Dendritic cell treated with granulocyte-macrophage colony-stimulating factor and Interleukin-4, amounts not matched to agents 40 ng/mL and 50 ng/mL, for 4 days (primary cell): ENCODE measurements around the gene RAB21.

Source experiments
- H3K27ac Mint-ChIP-seq: one replicate; pipeline ENCODE4 v1.8.0; 2022; ENCODE audit warnings: mild to moderate bottlenecking, mixed read lengths
- H3K27me3 Mint-ChIP-seq: one replicate; pipeline ENCODE4 v1.8.0; 2022; ENCODE audit warnings: mild to moderate bottlenecking, mixed read lengths
- H3K36me3 Mint-ChIP-seq: one replicate; pipeline ENCODE4 v1.8.0; 2022; ENCODE audit warnings: low read depth, mixed read lengths
- H3K4me1 Mint-ChIP-seq: one replicate; pipeline ENCODE4 v1.8.0; 2022; ENCODE audit warnings: low read depth, mixed read lengths
- H3K4me3 Mint-ChIP-seq: one replicate; pipeline ENCODE4 v1.8.0; 2022; ENCODE audit warnings: mild to moderate bottlenecking, moderate library complexity, mixed read lengths
- H3K9me3 Mint-ChIP-seq: one replicate; pipeline ENCODE4 v1.8.0; 2022; ENCODE audit warnings: mixed read lengths
- intact Hi-C: fragments of 100-400 bp; cut with micrococcal nuclease; formaldehyde crosslinking; loops from one replicate; pipeline ENCODE4 v1.15.0; 2022

RAB21 gene

GRCh38 chr12:71754461-71755145 lies at the start of gene RAB21:
TSS of gene RAB21 (plus strand) at chr12:71754863. CDS start at chr12:71755130, 267 bp downstream.
- H3K4me3 Mint-ChIP-seq, result peak within 1 kb of the TSS; percentile 82
- H3K27me3 Mint-ChIP-seq, result peaks cover 7% of the 10 kb centered on the region
- H3K4me1 Mint-ChIP-seq, result peaks cover 16% of the 10 kb centered on the region
- peak within 1 kb of the TSS; percentile 94 for H3K27ac Mint-ChIP-seq
- H3K9me3 Mint-ChIP-seq, result peaks cover 19% of the 10 kb centered on the region
- H3K36me3 Mint-ChIP-seq, result peaks cover 35% of the 10 kb centered on the region
- intact Hi-C loops, result loop anchor here (1.0 to 2.0 kb wide), 3 partner anchors 68 to 90 kb away; partner anchors contain the start of genes TBC1D15, THAP2 and TMEM19

GRCh38 chr12:71704920-71705319 lies 49.7 kb upstream of the RAB21 start:
- H3K36me3 Mint-ChIP-seq, result peaks cover 47% of the 10 kb centered on the region
- H3K9me3 Mint-ChIP-seq, result peaks cover 2% of the 10 kb centered on the region
- intact Hi-C loops, result no loop called here
- H3K27ac Mint-ChIP-seq, result no peak overlapping the region
- H3K4me1 Mint-ChIP-seq, result no peaks in the 10 kb centered on the region
- H3K27me3 Mint-ChIP-seq, result no peaks in the 10 kb centered on the region
- no peak overlapping the region for H3K4me3 Mint-ChIP-seq

GRCh38 chr12:71708658-71709057 lies 46.0 kb upstream of the RAB21 start:
- Mint-ChIP-seq H3K9me3 (peaks cover 35% of the 10 kb centered on the region), H3K4me1 (no peaks in the 10 kb centered on the region), H3K4me3 (no peak overlapping the region), H3K36me3 (peaks cover 22% of the 10 kb centered on the region), H3K27ac (no peak overlapping the region), H3K27me3 (no peaks in the 10 kb centered on the region)
- intact Hi-C loops, result no loop called here

GRCh38 chr12:71710276-71711125 lies 44.2 kb upstream of the RAB21 start:
- intact Hi-C loops, result no loop called here
- H3K27me3 Mint-ChIP-seq, result no peaks in the 10 kb centered on the region
- H3K4me1 Mint-ChIP-seq, result no peaks in the 10 kb centered on the region
- H3K36me3 Mint-ChIP-seq, result peaks cover 16% of the 10 kb centered on the region
- H3K27ac Mint-ChIP-seq, result no peak overlapping the region
- H3K4me3 Mint-ChIP-seq, result no peak overlapping the region
- H3K9me3 Mint-ChIP-seq, result peaks cover 52% of the 10 kb centered on the region

- Mint-ChIP-seq H3K9me3 (peaks cover 26% of the 10 kb centered on the region), H3K27ac (no peak overlapping the region), H3K36me3 (no peaks in the 10 kb centered on the region), H3K4me1 (no peaks in the 10 kb centered on the region), H3K4me3 (no peak overlapping the region), H3K27me3 (no peaks in the 10 kb centered on the region)
- intact Hi-C loops, result no loop called here
These were observed 36.1 kb upstream of the RAB21 start for GRCh38 chr12:71718611-71719010.

GRCh38 chr12:71719647-71720370 lies 34.9 kb upstream of the RAB21 start:
- peaks cover 15% of the 10 kb centered on the region for H3K9me3 Mint-ChIP-seq
- no peak overlapping the region for H3K4me3 Mint-ChIP-seq
- H3K27me3 Mint-ChIP-seq, result no peaks in the 10 kb centered on the region
- intact Hi-C loops, result no loop called here
- H3K4me1 Mint-ChIP-seq, result no peaks in the 10 kb centered on the region
- no peak overlapping the region for H3K27ac Mint-ChIP-seq
- no peaks in the 10 kb centered on the region for H3K36me3 Mint-ChIP-seq

- H3K9me3 Mint-ChIP-seq, result no peaks in the 10 kb centered on the region
- intact Hi-C loops, result no loop called here
- no peak overlapping the region for H3K4me3 Mint-ChIP-seq
- H3K27me3 Mint-ChIP-seq, result no peaks in the 10 kb centered on the region
- no peaks in the 10 kb centered on the region for H3K4me1 Mint-ChIP-seq
- no peaks in the 10 kb centered on the region for H3K36me3 Mint-ChIP-seq
- H3K27ac Mint-ChIP-seq, result no peak overlapping the region
These were observed 32.7 kb upstream of the RAB21 start for GRCh38 chr12:71721783-71722505.

GRCh38 chr12:71725011-71725410 lies 29.7 kb upstream of the RAB21 start:
- Mint-ChIP-seq H3K36me3 (no peaks in the 10 kb centered on the region), H3K27me3 (no peaks in the 10 kb centered on the region), H3K27ac (no peak overlapping the region), H3K4me3 (no peak overlapping the region), H3K4me1 (no peaks in the 10 kb centered on the region), H3K9me3 (no peaks in the 10 kb centered on the region)
- intact Hi-C loops, result no loop called here

- Mint-ChIP-seq H3K27ac (no peak overlapping the region), H3K4me1 (no peaks in the 10 kb centered on the region), H3K27me3 (no peaks in the 10 kb centered on the region), H3K9me3 (no peaks in the 10 kb centered on the region), H3K4me3 (no peak overlapping the region), H3K36me3 (no peaks in the 10 kb centered on the region)
- intact Hi-C loops, result no loop called here
These were observed 28.1 kb upstream of the RAB21 start for GRCh38 chr12:71726548-71726947.

- no peak overlapping the region for H3K27ac Mint-ChIP-seq
- intact Hi-C loops, result no loop called here
- H3K4me3 Mint-ChIP-seq, result no peak overlapping the region
- no peaks in the 10 kb centered on the region for H3K27me3 Mint-ChIP-seq
- no peaks in the 10 kb centered on the region for H3K4me1 Mint-ChIP-seq
- H3K36me3 Mint-ChIP-seq, result no peaks in the 10 kb centered on the region
- H3K9me3 Mint-ChIP-seq, result no peaks in the 10 kb centered on the region
These were observed 26.7 kb upstream of the RAB21 start for GRCh38 chr12:71727958-71728357.

GRCh38 chr12:71730936-71731335 lies 23.7 kb upstream of the RAB21 start:
- Mint-ChIP-seq H3K4me1 (no peaks in the 10 kb centered on the region), H3K27ac (no peak overlapping the region), H3K9me3 (no peaks in the 10 kb centered on the region), H3K27me3 (no peaks in the 10 kb centered on the region), H3K4me3 (no peak overlapping the region), H3K36me3 (no peaks in the 10 kb centered on the region)
- intact Hi-C loops, result no loop called here

GRCh38 chr12:71731439-71732356 lies 23.0 kb upstream of the RAB21 start:
- H3K27ac Mint-ChIP-seq, result no peak overlapping the region
- intact Hi-C loops, result no loop called here
- no peaks in the 10 kb centered on the region for H3K36me3 Mint-ChIP-seq
- H3K27me3 Mint-ChIP-seq, result no peaks in the 10 kb centered on the region
- H3K4me1 Mint-ChIP-seq, result no peaks in the 10 kb centered on the region
- H3K4me3 Mint-ChIP-seq, result no peak overlapping the region
- no peaks in the 10 kb centered on the region for H3K9me3 Mint-ChIP-seq

GRCh38 chr12:71732357-71732712 lies 22.3 kb upstream of the RAB21 start:
- H3K27ac Mint-ChIP-seq, result no peak overlapping the region
- H3K9me3 Mint-ChIP-seq, result no peaks in the 10 kb centered on the region
- intact Hi-C loops, result no loop called here
- H3K36me3 Mint-ChIP-seq, result no peaks in the 10 kb centered on the region
- no peak overlapping the region for H3K4me3 Mint-ChIP-seq
- no peaks in the 10 kb centered on the region for H3K27me3 Mint-ChIP-seq
- H3K4me1 Mint-ChIP-seq, result no peaks in the 10 kb centered on the region
